Tibial nerve (tissue), 4 donors: ENCODE results near the gene BLOC1S1.

Experiments used
- EP300 ChIP-seq, 2 donors: sonication (generic); formaldehyde crosslinking; IDR thresholded peaks; one replicate each; pipeline ENCODE4 v1.6.1; 2017; ENCODE audit warnings: antibody characterized with exemption in 2 of 2, mild to moderate bottlenecking in 1 of 2
- TF ChIP-seq, protein P1 (sequence below), 5 experiments: fragments of 200-600 bp in 3 of 5; fragments of 450-650 bp in 2 of 5; sonication (generic) in 3 of 5; IDR thresholded peaks; one replicate each; pipeline ENCODE4 v1.5.1; 2016 to 2019; ENCODE audit warnings: antibody characterized with exemption in 5 of 5, mild to moderate bottlenecking in 3 of 5, moderate library complexity in 2 of 5

- TF ChIP-seq, protein P1, sequence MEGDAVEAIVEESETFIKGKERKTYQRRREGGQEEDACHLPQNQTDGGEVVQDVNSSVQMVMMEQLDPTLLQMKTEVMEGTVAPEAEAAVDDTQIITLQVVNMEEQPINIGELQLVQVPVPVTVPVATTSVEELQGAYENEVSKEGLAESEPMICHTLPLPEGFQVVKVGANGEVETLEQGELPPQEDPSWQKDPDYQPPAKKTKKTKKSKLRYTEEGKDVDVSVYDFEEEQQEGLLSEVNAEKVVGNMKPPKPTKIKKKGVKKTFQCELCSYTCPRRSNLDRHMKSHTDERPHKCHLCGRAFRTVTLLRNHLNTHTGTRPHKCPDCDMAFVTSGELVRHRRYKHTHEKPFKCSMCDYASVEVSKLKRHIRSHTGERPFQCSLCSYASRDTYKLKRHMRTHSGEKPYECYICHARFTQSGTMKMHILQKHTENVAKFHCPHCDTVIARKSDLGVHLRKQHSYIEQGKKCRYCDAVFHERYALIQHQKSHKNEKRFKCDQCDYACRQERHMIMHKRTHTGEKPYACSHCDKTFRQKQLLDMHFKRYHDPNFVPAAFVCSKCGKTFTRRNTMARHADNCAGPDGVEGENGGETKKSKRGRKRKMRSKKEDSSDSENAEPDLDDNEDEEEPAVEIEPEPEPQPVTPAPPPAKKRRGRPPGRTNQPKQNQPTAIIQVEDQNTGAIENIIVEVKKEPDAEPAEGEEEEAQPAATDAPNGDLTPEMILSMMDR (IDR thresholded peaks at IDR 0.05) = peak; percentile 22 to 49 (median 35)
- TF ChIP-seq EP300 (IDR thresholded peaks at IDR 0.05) = no peak
Measured at GRCh38 chr12:55705782-55706402, 10.0 kb upstream of the BLOC1S1 start.
